Uterus (tissue), 2 donors: ENCODE measurements around the gene PFDN4.

Source experiments
- CTCF ChIP-seq, 4 experiments: fragments of 200-600 bp in 2 of 4; fragments of 450-650 bp in 2 of 4; sonication (generic) in 2 of 4; IDR thresholded peaks; one replicate each; pipeline ENCODE4 v1.5.1; 2016 to 2019; ENCODE audit warnings: antibody characterized with exemption in 4 of 4, mild to moderate bottlenecking in 2 of 4, moderate library complexity in 1 of 4
- POLR2A ChIP-seq, 2 donors: fragments of 450-650 bp; IDR thresholded peaks; one replicate each; pipeline ENCODE4 v1.6.1; 2016; ENCODE audit warnings: antibody characterized with exemption in 2 of 2, mild to moderate bottlenecking in 1 of 2, moderate library complexity in 1 of 2

- TF ChIP-seq CTCF (IDR thresholded peaks at IDR 0.05) = no peak
- TF ChIP-seq POLR2A (IDR thresholded peaks at IDR 0.05) = no peak
Measured at GRCh38 chr20:54165803-54166202, 42.1 kb upstream of the PFDN4 start.
